Measurements from ENCODE around the gene ZNF516. TPM values are rescaled to one million over a fixed set of nuclear protein-coding genes. Genes with fewer than 3 reads are reported as not detected.
A peak's percentile ranks its signal among the peaks of the same experiment; 100 is the strongest.

Gene ZNF516
- total and polyA plus RNA-seq, 2 of the 13 experiments (the other 11 are each of a cell fraction or from before 2014, with no cell fraction given): 16.6 to 18.7 TPM

DNA sequence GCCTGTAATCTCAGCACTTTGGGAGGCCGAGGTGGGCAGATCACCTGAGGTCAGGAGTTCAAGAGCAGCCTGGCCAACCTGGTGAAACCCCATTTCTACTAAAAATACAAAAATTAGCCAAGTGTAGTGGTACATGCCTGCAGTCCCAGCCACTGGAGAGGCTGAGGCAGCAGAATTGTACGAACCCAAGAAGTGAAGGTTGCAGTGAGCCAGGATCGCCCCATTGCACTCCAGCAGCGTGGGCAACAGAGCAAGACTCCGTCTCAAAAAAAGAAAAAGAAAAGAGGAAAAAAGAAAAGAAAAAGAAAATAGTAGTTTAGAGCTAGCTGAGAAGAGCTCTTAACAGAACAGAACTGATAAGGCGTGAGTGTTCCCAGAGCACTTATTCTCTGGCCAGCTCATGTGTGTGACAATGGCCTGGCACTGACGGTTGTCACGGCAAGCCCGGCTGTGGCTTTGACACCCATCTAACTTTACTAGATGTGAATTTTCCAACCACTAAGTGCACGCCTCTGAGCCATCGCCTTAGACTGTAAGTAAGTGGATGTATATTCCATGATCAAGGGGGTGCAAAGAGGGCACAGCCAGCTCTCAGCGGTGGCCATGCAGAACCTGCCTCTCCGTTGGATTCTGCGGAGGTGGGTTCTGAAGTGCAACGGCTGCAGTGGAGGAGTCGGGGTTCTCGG, 80.0 kb downstream of the ZNF516 start:
- Histone ChIP-seq H3K9me3 (ENCODE audit: low read length) (no peaks in the 10 kb centered on the region), H3K79me2 (ENCODE audit: insufficient read depth, low read length) (peaks cover 72% of the 10 kb centered on the region), H2AFZ (ENCODE audit: low read length) (no peak overlapping the region), H3K27me3 (ENCODE audit: control insufficient read depth in 1 of 2, insufficient read depth in 2 of 2, low read length in 2 of 2) (no peaks in the 10 kb centered on the region), H3K4me3 (replicated peaks in 1 of 3; ENCODE audit: insufficient read depth in 1 of 3, low read depth in 2 of 3, low read length in 3 of 3) (no peak overlapping the region), H3K36me3 (replicated peaks in 1 of 2; ENCODE audit: control insufficient read depth in 1 of 2, insufficient read depth in 2 of 2, low read length in 2 of 2) (peaks cover 4 to 24% of the 10 kb centered on the region in 2 experiments), H3K9ac (ENCODE audit: insufficient read depth, low read depth, low read length) (no peak overlapping the region), H4K20me1 (ENCODE audit: insufficient read depth, low read length) (peaks cover 54% of the 10 kb centered on the region), H3K4me2 (ENCODE audit: low read depth, low read length) (no peak overlapping the region), H3K4me1 (ENCODE audit: insufficient read depth, low read length) (no peaks in the 10 kb centered on the region), H3K27ac (ENCODE audit: extremely low read length, insufficient read depth, low read length) (no peak overlapping the region)
- in situ Hi-C loops (cut with HindIII; ENCODE audit: extremely low pct_ligation_motif_present, low pct_unique_long_range_greater_than_20kb): no loop called here
- ChIA-PET CTCF (ENCODE audit: low intra/inter-chr PET ratio, low total read pairs) (no interaction called here), POLR2A (no interaction called here)
- no TSS peak for BruUV-seq (replicated peaks)
- WGBS (ENCODE audit: low lambda C conversion rate): 98% methylated on average over 17 of the region's 17 CpGs
- FAIRE-seq: no peak
- TF ChIP-seq RBM22 (optimal IDR thresholded peaks at IDR 0.05; ENCODE audit: low read length) (peak; percentile 82), ZNF891 (CRISPR knock-in tag; IDR thresholded peaks at IDR 0.05) (no peak)
- intact Hi-C loops (cut with micrococcal nuclease; ENCODE audit: unreplicated experiment): no loop called here
- no peak for DNase-seq (ENCODE audit: low spot score)
- ATAC-seq: no peak

DNA sequence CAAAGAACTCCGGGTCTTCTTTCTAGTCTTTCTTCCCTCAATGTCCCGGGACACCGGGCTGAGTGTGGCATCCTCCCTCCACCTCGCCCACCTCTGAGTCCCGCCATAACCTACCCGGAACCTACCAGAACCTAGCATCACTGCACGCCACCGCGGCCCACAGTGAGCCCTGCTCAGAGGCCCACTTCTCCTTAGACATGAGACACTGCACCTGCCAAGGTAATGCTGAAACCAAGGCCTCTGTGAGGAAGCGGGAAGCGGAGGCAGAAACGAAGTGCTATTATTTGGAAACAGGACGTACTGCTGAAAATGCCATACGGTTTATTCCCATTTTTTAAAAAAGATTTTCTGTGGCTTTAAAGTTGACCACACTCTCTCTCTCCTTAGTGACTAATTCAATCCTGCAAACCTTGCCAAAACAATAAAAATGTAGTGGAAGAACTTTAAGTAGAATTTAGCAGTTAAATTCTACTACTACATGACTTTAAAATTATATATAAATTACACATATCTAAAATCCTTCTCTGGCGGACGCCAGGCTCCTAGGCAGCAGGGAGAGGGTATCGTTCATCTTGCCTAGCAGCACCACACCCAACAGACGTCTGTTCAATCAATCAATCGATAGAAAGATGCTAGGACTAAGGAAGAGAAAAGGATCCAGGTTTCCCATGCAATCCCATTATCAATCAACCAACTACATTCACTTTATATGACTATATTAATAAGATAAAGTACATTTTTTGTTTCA, 82.0 kb downstream of the ZNF516 start:
- ATAC-seq (no peak), DNase-seq (ENCODE audit: low spot score) (no peak), FAIRE-seq (no peak)
- Histone ChIP-seq H3K4me1 (ENCODE audit: insufficient read depth, low read length) (no peaks in the 10 kb centered on the region), H2AFZ (ENCODE audit: low read length) (no peak overlapping the region), H4K20me1 (ENCODE audit: insufficient read depth, low read length) (peaks cover 43% of the 10 kb centered on the region), H3K4me3 (replicated peaks in 1 of 3; ENCODE audit: insufficient read depth in 1 of 3, low read depth in 2 of 3, low read length in 3 of 3) (no peak overlapping the region), H3K79me2 (ENCODE audit: insufficient read depth, low read length) (peaks cover 69% of the 10 kb centered on the region), H3K27me3 (ENCODE audit: control insufficient read depth in 1 of 2, insufficient read depth in 2 of 2, low read length in 2 of 2) (no peaks in the 10 kb centered on the region), H3K9ac (ENCODE audit: insufficient read depth, low read depth, low read length) (no peak overlapping the region), H3K36me3 (replicated peaks in 1 of 2; ENCODE audit: control insufficient read depth in 1 of 2, insufficient read depth in 2 of 2, low read length in 2 of 2) (peaks cover 5 to 22% of the 10 kb centered on the region in 2 experiments), H3K27ac (ENCODE audit: extremely low read length, insufficient read depth, low read length) (no peak overlapping the region), H3K4me2 (ENCODE audit: low read depth, low read length) (no peak overlapping the region), H3K9me3 (ENCODE audit: low read length) (no peaks in the 10 kb centered on the region)
- in situ Hi-C loops (cut with HindIII; ENCODE audit: extremely low pct_ligation_motif_present, low pct_unique_long_range_greater_than_20kb): no loop called here
- CTCF ChIA-PET (ENCODE audit: low intra/inter-chr PET ratio, low total read pairs): no interaction called here
- no TSS peak for BruUV-seq (replicated peaks)
- intact Hi-C loops (cut with micrococcal nuclease; ENCODE audit: unreplicated experiment): no loop called here
- TF ChIP-seq HDAC6 (IDR thresholded peaks at IDR 0.05; ENCODE audit: low read depth, low read length) (no peak), YY1 (IDR thresholded peaks at IDR 0.05; ENCODE audit: insufficient read depth, insufficient replicate concordance, low read depth, low read length) (no peak), RNF2 (conservative IDR thresholded peaks at IDR 0.05; ENCODE audit: low read depth) (no peak), HNRNPLL (IDR thresholded peaks at IDR 0.05; ENCODE audit: low read depth, low read length, poor library complexity, severe bottlenecking) (no peak), ZNF788 (CRISPR knock-in tag; IDR thresholded peaks at IDR 0.05; ENCODE audit: borderline replicate concordance) (no peak), ZNF615 (CRISPR knock-in tag; IDR thresholded peaks at IDR 0.05; ENCODE audit: borderline replicate concordance) (no peak), ZNF276 (CRISPR knock-in tag; IDR thresholded peaks at IDR 0.05; ENCODE audit: low read depth) (no peak), KLF6 (CRISPR knock-in tag; IDR thresholded peaks at IDR 0.05) (no peak), ZNF354B (CRISPR knock-in tag; IDR thresholded peaks at IDR 0.05) (no peak)
- TF ChIP-seq, protein P1, sequence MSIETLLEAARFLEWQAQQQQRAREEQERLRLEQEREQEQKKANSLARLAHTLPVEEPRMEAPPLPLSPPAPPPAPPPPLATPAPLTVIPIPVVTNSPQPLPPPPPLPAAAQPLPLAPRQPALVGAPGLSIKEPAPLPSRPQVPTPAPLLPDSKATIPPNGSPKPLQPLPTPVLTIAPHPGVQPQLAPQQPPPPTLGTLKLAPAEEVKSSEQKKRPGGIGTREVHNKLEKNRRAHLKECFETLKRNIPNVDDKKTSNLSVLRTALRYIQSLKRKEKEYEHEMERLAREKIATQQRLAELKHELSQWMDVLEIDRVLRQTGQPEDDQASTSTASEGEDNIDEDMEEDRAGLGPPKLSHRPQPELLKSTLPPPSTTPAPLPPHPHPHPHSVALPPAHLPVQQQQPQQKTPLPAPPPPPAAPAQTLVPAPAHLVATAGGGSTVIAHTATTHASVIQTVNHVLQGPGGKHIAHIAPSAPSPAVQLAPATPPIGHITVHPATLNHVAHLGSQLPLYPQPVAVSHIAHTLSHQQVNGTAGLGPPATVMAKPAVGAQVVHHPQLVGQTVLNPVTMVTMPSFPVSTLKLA (IDR thresholded peaks at IDR 0.05): no peak
- POLR2A ChIA-PET: no interaction called here
- WGBS (ENCODE audit: low lambda C conversion rate): 97% methylated on average over 19 of the region's 19 CpGs
